SK-N-MC (cell line): ENCODE results near the gene PARVB.

ENCODE experiments used
- FOXP2 ChIP-seq: optimal IDR thresholded peaks from 2 replicates; pipeline ENCODE3; 2011; ENCODE audit warnings: mild to moderate bottlenecking, moderate library complexity; ENCODE audit not compliant: insufficient read depth; ENCODE audit errors: extremely low read length, control extremely low read depth
- POLR2AphosphoS5 ChIP-seq: IDR thresholded peaks from 2 replicates; pipeline ENCODE4 v1.6.1; 2012; ENCODE audit warnings: mild to moderate bottlenecking, low read depth, low read length, borderline replicate concordance

DNA sequence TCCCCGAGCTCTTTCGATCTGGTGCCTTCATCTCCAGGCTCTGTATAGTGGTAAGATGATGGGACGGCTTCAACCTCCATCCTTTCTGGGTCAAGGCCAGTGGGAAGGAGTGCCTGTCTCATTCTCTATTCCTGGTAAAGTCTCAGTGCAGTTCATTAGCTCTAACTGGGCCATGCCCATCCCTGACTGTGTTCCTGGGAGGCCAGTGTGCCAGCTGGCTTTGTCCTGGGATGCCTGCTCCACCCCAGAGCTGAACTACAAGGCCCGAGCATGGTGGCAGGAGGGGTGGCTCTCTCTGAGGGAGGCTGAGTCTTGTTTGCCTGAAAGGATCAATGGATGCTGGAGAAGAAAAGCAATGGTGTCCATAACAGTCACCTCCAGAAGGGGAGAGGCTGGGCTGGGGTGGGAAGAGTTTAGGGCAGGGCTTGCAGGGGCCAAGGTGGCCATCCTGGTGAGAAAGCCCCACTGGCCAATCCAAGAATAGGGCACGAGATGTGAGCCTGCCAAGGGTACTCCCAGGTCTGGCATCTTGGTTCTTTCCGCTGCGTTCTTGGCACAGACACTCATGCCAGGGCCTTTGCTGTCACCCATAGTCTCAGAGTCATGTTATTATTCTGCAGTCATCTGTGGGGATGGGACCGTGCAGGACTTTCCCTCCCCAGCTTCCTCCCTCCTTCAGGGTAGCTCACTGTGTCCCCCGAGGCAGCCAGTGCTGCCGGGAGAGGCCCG is 60.1 kb downstream of the PARVB start:
- TF ChIP-seq FOXP2 (no peak), POLR2AphosphoS5 (no peak)
